ENCODE results near the gene OAS3. TPM values are rescaled to one million over a fixed set of nuclear protein-coding genes. Genes with fewer than 3 reads are reported as not detected.
"Not testable (repeated sequence)": the region's sequence is repeated elsewhere in the genome, so short reads cannot be mapped to it uniquely, and the experiment has no call there.

Gene OAS3
- total RNA-seq, 1 donor from 2014 or later: 27.2 TPM

DNA sequence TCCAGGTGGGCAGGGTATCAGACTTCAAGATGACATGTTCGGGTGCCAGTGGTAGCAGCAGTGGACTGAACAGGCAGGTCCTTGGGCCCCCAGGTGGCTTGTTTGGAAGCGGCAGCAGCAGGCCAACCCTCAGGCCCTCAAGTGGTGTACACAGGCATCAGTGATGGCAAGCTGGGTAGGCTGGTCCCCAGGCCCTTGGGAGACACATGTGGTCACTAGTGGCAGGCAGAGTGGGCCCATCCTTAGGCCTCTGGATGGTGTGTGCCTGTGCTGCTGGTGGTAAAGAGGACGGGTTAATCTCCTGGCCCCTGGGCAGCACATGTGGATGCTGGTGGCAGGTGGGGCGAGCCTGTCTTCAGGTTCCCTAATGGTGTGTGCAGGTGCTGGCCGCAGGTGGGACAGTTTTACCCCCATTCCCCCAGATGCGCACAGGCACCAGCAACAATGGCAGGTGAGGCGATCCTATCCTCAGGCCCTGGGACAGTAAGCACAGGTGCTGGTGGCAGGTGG is 48.1 kb downstream of the OAS3 start:
- TF ChIP-seq, protein P1, sequence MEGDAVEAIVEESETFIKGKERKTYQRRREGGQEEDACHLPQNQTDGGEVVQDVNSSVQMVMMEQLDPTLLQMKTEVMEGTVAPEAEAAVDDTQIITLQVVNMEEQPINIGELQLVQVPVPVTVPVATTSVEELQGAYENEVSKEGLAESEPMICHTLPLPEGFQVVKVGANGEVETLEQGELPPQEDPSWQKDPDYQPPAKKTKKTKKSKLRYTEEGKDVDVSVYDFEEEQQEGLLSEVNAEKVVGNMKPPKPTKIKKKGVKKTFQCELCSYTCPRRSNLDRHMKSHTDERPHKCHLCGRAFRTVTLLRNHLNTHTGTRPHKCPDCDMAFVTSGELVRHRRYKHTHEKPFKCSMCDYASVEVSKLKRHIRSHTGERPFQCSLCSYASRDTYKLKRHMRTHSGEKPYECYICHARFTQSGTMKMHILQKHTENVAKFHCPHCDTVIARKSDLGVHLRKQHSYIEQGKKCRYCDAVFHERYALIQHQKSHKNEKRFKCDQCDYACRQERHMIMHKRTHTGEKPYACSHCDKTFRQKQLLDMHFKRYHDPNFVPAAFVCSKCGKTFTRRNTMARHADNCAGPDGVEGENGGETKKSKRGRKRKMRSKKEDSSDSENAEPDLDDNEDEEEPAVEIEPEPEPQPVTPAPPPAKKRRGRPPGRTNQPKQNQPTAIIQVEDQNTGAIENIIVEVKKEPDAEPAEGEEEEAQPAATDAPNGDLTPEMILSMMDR (IDR thresholded peaks at IDR 0.05): no peak
- Mint-ChIP-seq H3K4me1 (peaks cover 66% of the 10 kb centered on the region), H3K27me3 (no peaks in the 10 kb centered on the region), H3K9me3 (peaks cover 16% of the 10 kb centered on the region), H3K36me3 (ENCODE audit: low read depth) (peaks cover 84% of the 10 kb centered on the region), H3K27ac (peak overlapping the region; percentile 68), H3K4me3 (no peak overlapping the region)
- no peak for DNase-seq
- ChIA-PET CTCF (no interaction called here), POLR2A (no interaction called here)
- intact Hi-C loops (cut with micrococcal nuclease): no loop called here
- no peak for ATAC-seq (ENCODE audit: low read depth)

DNA sequence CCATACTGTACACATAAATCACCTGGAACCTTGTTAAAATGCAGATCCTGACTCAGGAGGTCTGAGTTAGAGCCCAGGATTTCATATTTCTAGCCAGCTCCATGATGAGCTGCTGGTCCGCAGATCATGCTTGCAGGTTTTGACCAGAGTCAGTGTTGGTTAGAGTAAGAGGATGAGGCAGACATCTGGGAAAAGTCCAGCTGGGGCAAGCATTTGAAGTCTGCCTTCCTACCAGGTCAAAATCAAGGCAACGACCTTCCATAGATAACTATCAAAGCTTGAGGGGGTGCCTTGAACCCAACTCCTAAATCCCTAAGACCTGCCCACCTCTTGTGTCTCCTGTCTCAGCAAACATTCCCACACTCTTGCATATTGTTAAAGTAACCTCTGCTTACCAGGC is 49.3 kb downstream of the OAS3 start:
- ATAC-seq (ENCODE audit: low read depth) (no peak), DNase-seq (no peak)
- CTCF ChIA-PET: no interaction called here
- no peak overlapping the region for H3K4me3 Mint-ChIP-seq
- TF ChIP-seq, protein P1 (IDR thresholded peaks at IDR 0.05): no peak
- POLR2A ChIA-PET: interaction anchor here (1.9 kb wide), 1 partner anchor 9 kb away, joined by 22 read pairs; the partner anchor contains the start of gene OAS2
- peaks cover 9% of the 10 kb centered on the region for H3K9me3 Mint-ChIP-seq
- intact Hi-C loops (cut with micrococcal nuclease): no loop called here
- peaks cover 83% of the 10 kb centered on the region for H3K36me3 Mint-ChIP-seq (ENCODE audit: low read depth)
- H3K27ac Mint-ChIP-seq: peak overlapping the region; percentile 83
- no peaks in the 10 kb centered on the region for H3K27me3 Mint-ChIP-seq
- H3K4me1 Mint-ChIP-seq: peaks cover 58% of the 10 kb centered on the region

DNA sequence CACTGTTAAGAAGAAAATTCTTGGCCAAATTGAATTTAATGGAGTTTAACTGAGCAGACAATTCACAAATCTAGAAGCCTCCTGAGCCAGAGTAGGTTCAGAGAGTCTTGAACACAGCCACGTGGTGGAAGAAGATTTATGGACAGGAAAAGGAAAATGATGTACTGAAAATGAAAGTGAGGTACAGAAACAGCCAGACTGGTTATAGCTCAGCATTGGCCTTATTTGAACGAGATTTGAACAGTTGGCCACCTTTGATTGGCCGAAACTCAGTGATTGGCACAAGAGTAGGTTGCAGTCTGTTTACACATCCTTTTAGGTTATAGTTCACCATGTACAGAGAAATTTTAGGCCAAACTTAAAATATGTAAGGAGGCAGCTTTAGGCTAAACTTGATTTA is 50.0 kb downstream of the OAS3 start:
- intact Hi-C loops (cut with micrococcal nuclease): loop anchor here (1.0 kb wide), 1 partner anchor 10 kb away; the partner anchor contains the start of gene OAS2
- H3K27ac Mint-ChIP-seq: peak overlapping the region; percentile 83
- H3K9me3 Mint-ChIP-seq: peaks cover 9% of the 10 kb centered on the region
- no peaks in the 10 kb centered on the region for H3K27me3 Mint-ChIP-seq
- DNase-seq (no peak), ATAC-seq (ENCODE audit: low read depth) (peak; percentile 72)
- no peak overlapping the region for H3K4me3 Mint-ChIP-seq
- peaks cover 83% of the 10 kb centered on the region for H3K36me3 Mint-ChIP-seq (ENCODE audit: low read depth)
- ChIA-PET POLR2A (interaction anchor here (0.7 to 1.9 kb wide), 2 partner anchors 10 kb away, joined by 3 to 22 read pairs; partner anchors contain the start of gene OAS2), CTCF (interaction anchor here (0.7 kb wide), 1 partner anchor 10 kb away, joined by 3 read pairs; the partner anchor contains the start of gene OAS2)
- TF ChIP-seq, protein P1 (IDR thresholded peaks at IDR 0.05): no peak
- H3K4me1 Mint-ChIP-seq: peaks cover 58% of the 10 kb centered on the region

DNA sequence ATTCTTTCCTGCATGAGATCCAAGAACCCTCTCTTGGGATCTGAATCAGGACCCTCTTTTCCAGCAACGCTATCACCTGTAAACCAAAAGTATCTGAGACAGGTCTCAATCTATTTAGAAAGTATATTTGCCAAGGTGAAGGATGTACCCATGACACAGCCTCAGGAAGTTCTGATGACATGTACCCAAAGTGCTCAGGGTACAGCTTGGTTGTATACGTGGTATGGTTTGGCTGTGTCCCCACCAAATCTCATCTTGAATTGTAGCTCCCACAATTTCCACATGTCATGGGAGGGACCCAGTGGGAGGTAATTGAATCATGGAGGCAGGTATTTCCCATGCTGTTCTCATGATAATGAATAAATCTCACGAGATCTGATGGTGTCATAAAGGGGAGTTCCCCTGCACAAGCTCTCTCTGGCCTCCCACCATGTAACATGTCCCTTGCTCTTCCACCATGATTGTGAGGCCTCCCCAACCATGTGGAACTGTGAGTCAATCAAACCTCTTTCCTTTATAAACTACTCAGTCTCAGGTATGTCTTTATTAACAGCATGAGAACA is 50.6 kb downstream of the OAS3 start:
- intact Hi-C loops (cut with micrococcal nuclease): loop anchor here (1.0 kb wide), 1 partner anchor 11 kb away; the partner anchor contains the start of gene OAS2
- POLR2A ChIA-PET: interaction anchor here (0.7 to 4.8 kb wide), 3 partner anchors 10 kb away, joined by 3 to 33 read pairs (median 22); partner anchors contain the start of gene OAS2
- peaks cover 82% of the 10 kb centered on the region for H3K36me3 Mint-ChIP-seq (ENCODE audit: low read depth)

DNA sequence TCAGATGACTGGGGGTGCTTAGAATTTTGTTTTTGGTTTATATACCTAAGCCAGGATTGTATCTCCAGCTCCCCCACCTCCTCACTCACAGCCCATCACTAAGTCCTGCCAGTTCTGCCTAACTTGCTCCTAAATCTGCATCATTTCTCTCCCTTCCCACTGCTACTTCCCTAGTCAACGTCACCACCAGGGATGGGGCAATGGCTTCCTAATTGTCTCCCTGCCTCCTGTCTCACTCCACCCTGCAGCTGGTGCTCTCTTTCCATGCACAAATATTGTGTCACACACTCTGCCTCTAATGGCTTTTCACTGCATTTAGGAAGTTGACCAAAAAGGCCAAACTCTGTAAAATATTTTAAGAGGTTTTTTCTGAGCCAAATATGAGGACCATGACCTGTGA is 51.5 kb downstream of the OAS3 start:
- Mint-ChIP-seq H3K4me3 (no peak overlapping the region), H3K27me3 (no peaks in the 10 kb centered on the region), H3K27ac (peak overlapping the region; percentile 27), H3K9me3 (peaks cover 5% of the 10 kb centered on the region), H3K36me3 (ENCODE audit: low read depth) (peaks cover 78% of the 10 kb centered on the region), H3K4me1 (peaks cover 46% of the 10 kb centered on the region)
- no peak for ATAC-seq (ENCODE audit: low read depth)
- intact Hi-C loops (cut with micrococcal nuclease): no loop called here
- TF ChIP-seq, protein P1 (IDR thresholded peaks at IDR 0.05): no peak
- POLR2A ChIA-PET: interaction anchor here (4.8 kb wide), 1 partner anchor 11 kb away, joined by 33 read pairs; the partner anchor contains the start of gene OAS2
- CTCF ChIA-PET: interaction anchor here (0.6 to 2.6 kb wide), 3 partner anchors 12 to 184 kb away, joined by 4 to 7 read pairs (median 5); no protein-coding TSS in a partner anchor
- no peak for DNase-seq

More for the DNA sequence above, 50.6 kb downstream of the OAS3 start:
- CTCF ChIA-PET: interaction anchor here (0.6 to 1.7 kb wide), 3 partner anchors 11 to 40 kb away, joined by 3 to 5 read pairs (median 4); partner anchors contain the start of gene OAS2
- H3K4me3 Mint-ChIP-seq; H3K27me3 Mint-ChIP-seq; DNase-seq; H3K9me3 Mint-ChIP-seq; ATAC-seq (ENCODE audit: low read depth): not testable (repeated sequence)
- Mint-ChIP-seq H3K4me1 (peaks cover 53% of the 10 kb centered on the region), H3K27ac (peak overlapping the region; percentile 83)

Data from activated B cell treated with CpG ODN at 0.5 μM for 24 hours (primary cell).